GM23248 (cell line): ENCODE data around the gene INTS11. TPM values are rescaled to one million over a fixed set of nuclear protein-coding genes. Genes with fewer than 3 reads are reported as not detected.

Experiments used
- DNase-seq: peaks from one replicate; pipeline ENCODE4 v3.0.0-alpha.2; 2015
- H2AFZ ChIP-seq: fragments of 200-600 bp; sonication (generic); 2 replicates; pipeline ENCODE4 v1.6.1; 2016; ENCODE audit warnings: antibody characterized with exemption
- H3F3A ChIP-seq: fragments of 200-600 bp; sonication (generic); 2 replicates; pipeline ENCODE4 v1.6.1; 2016; ENCODE audit warnings: mild to moderate bottlenecking, antibody characterized with exemption, mixed run types; ENCODE audit not compliant: insufficient read depth
- H3K27ac ChIP-seq: fragments of 200-600 bp; sonication (generic); 2 replicates; pipeline ENCODE4 v1.5.1; 2016; ENCODE audit warnings: mild to moderate bottlenecking
- H3K27me3 ChIP-seq: fragments of 200-600 bp; sonication (generic); replicated peaks from 2 replicates; pipeline ENCODE4 v1.6.1; 2016; ENCODE audit warnings: mild to moderate bottlenecking; ENCODE audit not compliant: insufficient read depth
- H3K36me3 ChIP-seq: fragments of 200-600 bp; sonication (generic); 2 replicates; pipeline ENCODE4 v1.6.1; 2016; ENCODE audit warnings: low read depth, mild to moderate bottlenecking
- H3K4me1 ChIP-seq: fragments of 200-600 bp; sonication (generic); 2 replicates; pipeline ENCODE4 v1.6.1; 2016; ENCODE audit warnings: mild to moderate bottlenecking; ENCODE audit not compliant: insufficient read depth
- H3K4me2 ChIP-seq: fragments of 200-600 bp; sonication (generic); one replicate; pipeline ENCODE4 v1.6.1; 2016; ENCODE audit warnings: mild to moderate bottlenecking; ENCODE audit not compliant: unreplicated experiment
- H3K4me3 ChIP-seq: fragments of 200-600 bp; sonication (generic); 2 replicates; pipeline ENCODE4 v1.5.1; 2016; ENCODE audit warnings: mild to moderate bottlenecking
- H3K79me2 ChIP-seq: fragments of 200-600 bp; sonication (generic); 2 replicates; pipeline ENCODE4 v1.6.1; 2016; ENCODE audit warnings: mild to moderate bottlenecking; ENCODE audit not compliant: insufficient read depth
- H3K9ac ChIP-seq: fragments of 200-600 bp; sonication (generic); 2 replicates; pipeline ENCODE4 v1.6.1; 2016; ENCODE audit warnings: mild to moderate bottlenecking
- H3K9me2 ChIP-seq: fragments of 200-600 bp; sonication (generic); 2 replicates; pipeline ENCODE4 v1.6.1; 2016; ENCODE audit warnings: mixed run types, mild to moderate bottlenecking, moderate library complexity; ENCODE audit not compliant: insufficient read depth
- H3K9me3 ChIP-seq: fragments of 200-600 bp; sonication (generic); one replicate; pipeline ENCODE4 v1.6.1; 2017; ENCODE audit warnings: low read depth
- H4K20me1 ChIP-seq: fragments of 200-600 bp; sonication (generic); 2 replicates; pipeline ENCODE4 v1.6.0; 2016; ENCODE audit not compliant: insufficient read depth
- EZH2 ChIP-seq: fragments of 200-600 bp; sonication (generic); IDR thresholded peaks from 2 replicates; pipeline ENCODE4 v1.6.1; 2018; ENCODE audit warnings: antibody characterized with exemption, mild to moderate bottlenecking; ENCODE audit not compliant: insufficient read depth, poor library complexity, severe bottlenecking
- EZH2phosphoT487 ChIP-seq: fragments of 200-600 bp; sonication (generic); IDR thresholded peaks from 2 replicates; pipeline ENCODE4 v1.6.1; 2018; ENCODE audit warnings: antibody characterized with exemption, moderate library complexity, mild to moderate bottlenecking, low read depth; ENCODE audit not compliant: insufficient read depth
- WGBS, 2 experiments: methylation state at CpG; one replicate each; pipeline ENCODE4 v1.1.6; 2015 to 2017; ENCODE audit warnings: low lambda C conversion rate in 2 of 2, low coverage in 1 of 2; ENCODE audit errors: missing lambda C conversion rate in 2 of 2; 5-methylcytosine and 5-hydroxymethylcytosine counted together
- in situ Hi-C: fragments of 300-500 bp; cut with MboI; formaldehyde crosslinking; loops from 2 replicates; pipeline ENCODE4 v1.15.0; 2020
- polyA plus RNA-seq: library from polyadenylated mRNA; unstranded; fragments of >200 nt; fragmentation: Nextera tagmentation; extraction: Ambion mirVana; gene quantifications from 2 replicates; pipeline ENCODE4 v1.2.1, GENCODE V29; 2016
- total RNA-seq: library from RNA; depleted of rRNA; stranded (reverse); fragments of >200 nt; shearing (Covaris generic); gene quantifications from 2 replicates; pipeline ENCODE4 v1.2.3, GENCODE V29; 2014

Gene INTS11
- total and polyA plus RNA-seq, 2 experiments from 2014 or later, result 70.2 to 90.0 TPM

- WGBS, 2 experiments, result 85 to 87% methylated on average over 15 to 16 of the region's 16 CpGs
- Histone ChIP-seq H3K4me1 (peaks cover 12% of the 10 kb centered on the region), H2AFZ (no peak overlapping the region), H3K4me3 (no peak overlapping the region), H3K9me3 (no peaks in the 10 kb centered on the region), H3K27ac (no peak overlapping the region), H3F3A (no peaks in the 10 kb centered on the region), H3K27me3 (no peaks in the 10 kb centered on the region), H3K36me3 (no peaks in the 10 kb centered on the region; the same call in 1 of the 2 replicates), H3K79me2 (no peaks in the 10 kb centered on the region), H3K9me2 (no peaks in the 10 kb centered on the region), H4K20me1 (no peaks in the 10 kb centered on the region), H3K9ac (no peak overlapping the region), H3K4me2 (no peak overlapping the region)
- in situ Hi-C loops, result no loop called here
- no peak for DNase-seq
- no peak for TF ChIP-seq EZH2phosphoT487
- TF ChIP-seq EZH2, result no peak
Observed at GRCh38 chr1:1335283-1335682, 10.8 kb upstream of the INTS11 start.

GRCh38 chr1:1334835-1335234 is 10.4 kb upstream of the INTS11 start:
- no peak overlapping the region for H3K27ac ChIP-seq
- H3K9ac ChIP-seq, result no peak overlapping the region
- TF ChIP-seq EZH2 (no peak), EZH2phosphoT487 (no peak)
- H3K4me3 ChIP-seq, result no peak overlapping the region
- H3K4me2 ChIP-seq, result no peak overlapping the region
- no peaks in the 10 kb centered on the region for H3K9me3 ChIP-seq
- H4K20me1 ChIP-seq, result no peaks in the 10 kb centered on the region
- no peaks in the 10 kb centered on the region for H3K9me2 ChIP-seq
- H3F3A ChIP-seq, result no peaks in the 10 kb centered on the region
- DNase-seq, result no peak
- no peaks in the 10 kb centered on the region; the same call in 1 of the 2 replicates for H3K36me3 ChIP-seq
- H3K4me1 ChIP-seq, result peaks cover 12% of the 10 kb centered on the region
- no peak overlapping the region for H2AFZ ChIP-seq
- in situ Hi-C loops, result no loop called here
- 82 to 93% methylated on average over 8 to 11 of the region's 11 CpGs for WGBS, 2 experiments
- H3K79me2 ChIP-seq, result no peaks in the 10 kb centered on the region
- no peaks in the 10 kb centered on the region for H3K27me3 ChIP-seq

GRCh38 chr1:1333551-1334241 is 9.2 kb upstream of the INTS11 start:
- no peaks in the 10 kb centered on the region for H4K20me1 ChIP-seq
- H3K4me1 ChIP-seq, result peaks cover 12% of the 10 kb centered on the region
- TF ChIP-seq EZH2phosphoT487 (no peak), EZH2 (no peak)
- H3K4me3 ChIP-seq, result no peak overlapping the region
- DNase-seq, result peak; percentile 47
- no peak overlapping the region for H3K4me2 ChIP-seq
- no peaks in the 10 kb centered on the region; the same call in 1 of the 2 replicates for H3K36me3 ChIP-seq
- WGBS, 2 experiments, result 60 to 61% methylated on average over 34 to 35 of the region's 36 CpGs
- H3K9ac ChIP-seq, result no peak overlapping the region
- no peak overlapping the region for H2AFZ ChIP-seq
- H3F3A ChIP-seq, result no peaks in the 10 kb centered on the region
- H3K27ac ChIP-seq, result no peak overlapping the region
- no peaks in the 10 kb centered on the region for H3K27me3 ChIP-seq
- H3K79me2 ChIP-seq, result no peaks in the 10 kb centered on the region
- in situ Hi-C loops, result no loop called here
- no peaks in the 10 kb centered on the region for H3K9me3 ChIP-seq
- H3K9me2 ChIP-seq, result no peaks in the 10 kb centered on the region

- Histone ChIP-seq H3K27ac (no peak overlapping the region), H3K79me2 (no peaks in the 10 kb centered on the region), H3F3A (no peaks in the 10 kb centered on the region), H3K27me3 (no peaks in the 10 kb centered on the region), H3K9me2 (no peaks in the 10 kb centered on the region), H3K4me1 (peaks cover 12% of the 10 kb centered on the region), H2AFZ (no peak overlapping the region), H3K36me3 (no peaks in the 10 kb centered on the region; the same call in 1 of the 2 replicates), H3K9me3 (no peaks in the 10 kb centered on the region), H4K20me1 (no peaks in the 10 kb centered on the region), H3K4me2 (no peak overlapping the region), H3K4me3 (no peak overlapping the region), H3K9ac (no peak overlapping the region)
- DNase-seq, result no peak
- WGBS, 2 experiments, result 75 to 80% methylated on average over 33 to 36 of the region's 48 CpGs
- in situ Hi-C loops, result no loop called here
- TF ChIP-seq EZH2phosphoT487 (no peak), EZH2 (no peak)
Observed at GRCh38 chr1:1332774-1333480, 8.5 kb upstream of the INTS11 start.
